ENCODE results near the gene AFDN. TPM values are rescaled to one million over a fixed set of nuclear protein-coding genes. Genes with fewer than 3 reads are reported as not detected.
A peak's percentile ranks its signal among the peaks of the same experiment; 100 is the strongest.

AFDN gene, protein sequence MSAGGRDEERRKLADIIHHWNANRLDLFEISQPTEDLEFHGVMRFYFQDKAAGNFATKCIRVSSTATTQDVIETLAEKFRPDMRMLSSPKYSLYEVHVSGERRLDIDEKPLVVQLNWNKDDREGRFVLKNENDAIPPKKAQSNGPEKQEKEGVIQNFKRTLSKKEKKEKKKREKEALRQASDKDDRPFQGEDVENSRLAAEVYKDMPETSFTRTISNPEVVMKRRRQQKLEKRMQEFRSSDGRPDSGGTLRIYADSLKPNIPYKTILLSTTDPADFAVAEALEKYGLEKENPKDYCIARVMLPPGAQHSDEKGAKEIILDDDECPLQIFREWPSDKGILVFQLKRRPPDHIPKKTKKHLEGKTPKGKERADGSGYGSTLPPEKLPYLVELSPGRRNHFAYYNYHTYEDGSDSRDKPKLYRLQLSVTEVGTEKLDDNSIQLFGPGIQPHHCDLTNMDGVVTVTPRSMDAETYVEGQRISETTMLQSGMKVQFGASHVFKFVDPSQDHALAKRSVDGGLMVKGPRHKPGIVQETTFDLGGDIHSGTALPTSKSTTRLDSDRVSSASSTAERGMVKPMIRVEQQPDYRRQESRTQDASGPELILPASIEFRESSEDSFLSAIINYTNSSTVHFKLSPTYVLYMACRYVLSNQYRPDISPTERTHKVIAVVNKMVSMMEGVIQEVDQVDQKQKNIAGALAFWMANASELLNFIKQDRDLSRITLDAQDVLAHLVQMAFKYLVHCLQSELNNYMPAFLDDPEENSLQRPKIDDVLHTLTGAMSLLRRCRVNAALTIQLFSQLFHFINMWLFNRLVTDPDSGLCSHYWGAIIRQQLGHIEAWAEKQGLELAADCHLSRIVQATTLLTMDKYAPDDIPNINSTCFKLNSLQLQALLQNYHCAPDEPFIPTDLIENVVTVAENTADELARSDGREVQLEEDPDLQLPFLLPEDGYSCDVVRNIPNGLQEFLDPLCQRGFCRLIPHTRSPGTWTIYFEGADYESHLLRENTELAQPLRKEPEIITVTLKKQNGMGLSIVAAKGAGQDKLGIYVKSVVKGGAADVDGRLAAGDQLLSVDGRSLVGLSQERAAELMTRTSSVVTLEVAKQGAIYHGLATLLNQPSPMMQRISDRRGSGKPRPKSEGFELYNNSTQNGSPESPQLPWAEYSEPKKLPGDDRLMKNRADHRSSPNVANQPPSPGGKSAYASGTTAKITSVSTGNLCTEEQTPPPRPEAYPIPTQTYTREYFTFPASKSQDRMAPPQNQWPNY (N-terminal part only)
- 295 and 304 TPM in 2 replicates for total RNA-seq (2013; cell fraction: nucleolus; rRNA removed)
- total RNA-seq (2014; rRNA removed) (47.2 and 52.8 TPM in 2 replicates), total RNA-seq (2014; rRNA removed; fragmentation: Illumina TruSeq; extraction: Trizol) (65.4 and 65.7 TPM in 2 replicates), total RNA-seq (2021) (67.8 and 68.2 TPM in 2 replicates), polyA plus RNA-seq (2011; rRNA removed) (40.7 and 43.0 TPM in 2 replicates), polyA plus RNA-seq (2014; fragmentation: Illumina TruSeq; extraction: Trizol) (58.5 and 89.6 TPM in 2 replicates), polyA plus RNA-seq (2014; fragmentation: Nextera tagmentation; extraction: Ambion mirVana) (1 to 10 TPM; 5.7 to 8.7 TPM), polyA plus RNA-seq (2014; rRNA removed) (48.5 and 50.2 TPM in 2 replicates), polyA plus RNA-seq (2016; fragmentation: Nextera tagmentation; extraction: Ambion mirVana) (10 to 100 TPM in 1 of 2 experiments, 1 to 10 TPM in 1; 7.2 to 11.8 TPM), polyA minus RNA-seq (2011; rRNA and poly(A)+ RNA removed) (60.1 and 66.5 TPM in 2 replicates), Bru-seq, nascent RNA (percentile 80 among the genes with signal in this experiment), BruChase-seq, experiment 1, labeled RNA remaining after a 6-hour chase (percentile 86 among the genes with signal in this experiment), BruChase-seq, experiment 2, labeled RNA remaining after a 2-hour chase (percentile 86 among the genes with signal in this experiment)
- 13.2 TPM for polyA plus RNA-seq (2011; ENCODE audit: low read depth)
- 19.6 and 21.3 TPM in 2 replicates for polyA plus RNA-seq (2011; cell fraction: cytosol; rRNA removed)
- polyA plus RNA-seq (2011; cell fraction: nucleus; rRNA removed), result 121 and 135 TPM in 2 replicates
- 18.5 and 22.9 TPM in 2 replicates for polyA plus RNA-seq (2012)
- polyA minus RNA-seq (2011; cell fraction: cytosol; rRNA and poly(A)+ RNA removed), result 17.5 and 23.0 TPM in 2 replicates
- polyA minus RNA-seq (2011; cell fraction: nucleus; rRNA and poly(A)+ RNA removed), result 88.6 and 122 TPM in 2 replicates
- long read RNA-seq, experiment 1, partial matches to known transcripts, result 3 of 6 reads
- long read RNA-seq, experiment 1, other reads (novel, unspliced or antisense), result 2 of 6 reads
- long read RNA-seq, experiment 2, partial matches to known transcripts, result 7 of 10 reads
- long read RNA-seq, experiment 2, other reads (novel, unspliced or antisense), result 1 of 10 reads

DNA sequence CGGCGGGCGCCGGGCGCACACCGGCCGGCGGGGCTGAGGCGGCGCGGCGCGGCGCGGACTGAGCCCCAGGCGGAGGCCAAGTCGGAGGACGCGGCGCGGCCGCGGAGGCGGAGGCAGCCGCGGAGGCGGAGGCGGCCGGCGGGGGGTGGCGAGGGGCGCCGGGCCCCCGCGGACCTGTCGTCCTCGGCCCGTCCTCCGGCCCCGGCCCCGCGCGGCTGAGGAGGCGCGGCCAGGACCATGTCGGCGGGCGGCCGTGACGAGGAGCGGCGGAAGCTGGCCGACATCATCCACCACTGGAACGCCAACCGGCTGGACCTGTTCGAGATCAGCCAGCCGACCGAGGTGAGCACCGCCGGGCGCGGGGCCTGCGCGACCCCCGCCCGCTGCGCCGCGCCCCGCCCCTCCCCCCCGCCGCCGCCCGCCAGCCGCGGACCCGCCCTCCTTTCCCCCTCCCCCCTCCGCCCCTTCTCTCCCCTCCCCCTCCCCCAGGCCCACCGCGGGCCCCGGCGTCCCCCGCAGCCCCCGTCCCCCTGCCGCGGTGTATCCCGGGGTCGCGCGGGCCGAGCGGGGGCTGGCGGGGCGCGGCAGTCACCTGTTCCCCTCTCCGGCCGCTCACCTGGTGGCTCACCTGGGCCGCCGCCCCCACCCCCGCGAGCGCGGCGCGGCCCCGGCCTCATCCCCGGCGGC is at the start of gene AFDN:
Gene AFDN (plus strand): TSS at position 16 of the 687 bp plus-strand sequence. CDS start 222 bp downstream, at position 238.
- TF ChIP-seq RAD21 (IDR thresholded peaks at IDR 0.05; ENCODE audit: insufficient read depth, low read depth, low read length) (no peak), MYC (IDR thresholded peaks at IDR 0.05; ENCODE audit: insufficient read depth, insufficient read length, insufficient replicate concordance, low read length, severe bottlenecking) (no peak), POLR2A (IDR thresholded peaks at IDR 0.05; ENCODE audit: low read depth, low read length) (peak; percentile 71), SMARCA5 (IDR thresholded peaks at IDR 0.05) (0 out of 2 replicates have a peak, but pooled peaks have one; percentile 45), EGR1 (IDR thresholded peaks at IDR 0.05; ENCODE audit: borderline replicate concordance in 1 of 2, low read depth in 2 of 2, low read length in 2 of 2) (0 out of 3 replicates have a peak, but pooled peaks of 1 of the 2 experiments have one; percentile 7)
- no peaks in the 10 kb centered on the region for H3K9me3 ChIP-seq (replicated peaks; ENCODE audit: control insufficient read depth, insufficient read depth, low read length)
- peaks cover 46% of the 10 kb centered on the region for H3K79me2 ChIP-seq (ENCODE audit: control insufficient read depth, insufficient read depth, low read length)
- BruUV-seq (replicated peaks), result no TSS peak
- H4K20me1 ChIP-seq (ENCODE audit: control insufficient read depth, insufficient read depth), result no peaks in the 10 kb centered on the region
- peak within 1 kb of the TSS; percentile 99 for H3K4me2 ChIP-seq (ENCODE audit: control insufficient read depth, insufficient read depth)
- H2AFZ ChIP-seq (ENCODE audit: control insufficient read depth, low read depth, low read length), result peak within 1 kb of the TSS; percentile 89
- RAD21 ChIA-PET (ENCODE audit: unreplicated experiment), result interaction anchor here (2.3 kb wide), 1 partner anchor 17 kb away, joined by 8 read pairs; no protein-coding TSS in a partner anchor
- H3K4me3 ChIP-seq, result peak within 1 kb of the TSS; percentile 84
- peak within 1 kb of the TSS; percentile 39 for H3K9ac ChIP-seq (ENCODE audit: control insufficient read depth, insufficient read depth, low read length)
- peaks cover 0 to 3% of the 10 kb centered on the region in 2 experiments; a peak in 3 of 4 replicates for H3K27me3 ChIP-seq (replicated peaks in 1 of 2; ENCODE audit: control insufficient read depth in 2 of 2, insufficient read depth in 2 of 2, low read length in 1 of 2)
- SMC1A ChIA-PET (ENCODE audit: uncharacterized antibody, unreplicated experiment), result interaction anchor here (2.4 to 9.0 kb wide), 3 partner anchors 31 to 70 kb away, joined by 8 to 58 read pairs (median 8); no protein-coding TSS in a partner anchor
- peaks cover 18% of the 10 kb centered on the region for H3K4me1 ChIP-seq (ENCODE audit: control insufficient read depth, insufficient read depth, low read length)
- FAIRE-seq (no peak), ATAC-seq (peak; percentile 11), DNase-seq (ENCODE audit: low read depth, low spot score) (no peak)
- POLR2A ChIA-PET, result interaction anchor here (1.6 kb wide), 1 partner anchor 58 kb away, joined by 3 read pairs; no protein-coding TSS in a partner anchor
- peak within 1 kb of the TSS; percentile 38; the same call in 1 of the 2 replicates for H3K27ac ChIP-seq (ENCODE audit: control insufficient read depth, insufficient read depth)
- WGBS (ENCODE audit: insufficient coverage, insufficient replicate concordance, low lambda C conversion rate, missing lambda C conversion rate), result 0% methylated on average over 27 of the region's 108 CpGs
- in situ Hi-C loops (cut with MboI), result no loop called here
- CTCF ChIA-PET, result interaction anchor here (1.0 kb wide), 1 partner anchor 10 kb away, joined by 4 read pairs; no protein-coding TSS in a partner anchor
- intact Hi-C loops (cut with micrococcal nuclease; ENCODE audit: unreplicated experiment), result loop anchor here (2.0 kb wide), 1 partner anchor 72 kb away; no protein-coding TSS in a partner anchor
- H3K36me3 ChIP-seq (ENCODE audit: control insufficient read depth in 2 of 2, insufficient read depth in 2 of 2, low read length in 1 of 2), result no peaks in the 10 kb centered on the region

All from GM12878 (cell line).